ENCODE measurements around the gene ADAMTS10.
"Not testable (repeated sequence)": the region's sequence is repeated elsewhere in the genome, so short reads cannot be mapped to it uniquely, and the experiment has no call there.

Gene ADAMTS10

DNA sequence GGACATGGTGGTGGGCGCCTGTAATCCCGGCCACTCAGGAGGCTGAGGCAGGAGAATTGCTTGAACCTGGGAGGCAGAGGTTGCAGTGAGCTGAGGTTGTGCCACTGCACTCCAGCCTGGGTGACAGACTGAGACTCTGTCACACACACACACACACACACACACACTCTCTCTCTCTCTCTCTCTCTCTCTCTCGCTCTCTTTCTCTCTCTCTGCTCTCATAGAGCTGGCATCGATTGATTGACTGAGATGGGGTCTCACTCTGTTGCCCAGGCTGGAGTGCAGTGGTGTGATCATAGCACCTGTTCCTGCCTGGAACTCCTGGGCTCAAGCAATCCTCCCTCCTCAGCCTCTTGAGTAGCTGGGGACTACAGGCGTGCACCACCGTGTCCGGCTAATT lies 56.8 kb downstream of the ADAMTS10 start:
- DNase-seq, result not testable (repeated sequence)

DNA sequence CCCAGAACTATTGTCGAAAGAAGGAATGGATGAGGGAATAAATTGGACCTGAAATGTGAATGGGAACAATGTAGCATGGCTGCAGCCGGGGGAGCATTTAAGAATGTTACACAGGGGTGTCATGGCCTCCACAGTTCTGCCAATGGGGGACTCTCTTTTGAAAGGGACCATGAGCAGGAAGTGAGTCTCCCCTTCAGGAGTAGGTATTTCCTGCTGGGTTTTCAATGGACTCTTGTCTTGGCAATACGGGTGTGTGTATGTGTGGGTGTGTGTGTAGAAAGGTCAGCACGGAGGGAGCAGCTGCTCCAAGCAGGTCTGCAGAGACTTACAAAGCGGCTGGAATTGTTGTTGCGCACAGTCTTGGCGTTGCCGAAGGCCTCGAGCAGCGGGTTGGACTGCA lies 57.7 kb downstream of the ADAMTS10 start:
- DNase-seq, result peak; percentile 15 to 16

DNA sequence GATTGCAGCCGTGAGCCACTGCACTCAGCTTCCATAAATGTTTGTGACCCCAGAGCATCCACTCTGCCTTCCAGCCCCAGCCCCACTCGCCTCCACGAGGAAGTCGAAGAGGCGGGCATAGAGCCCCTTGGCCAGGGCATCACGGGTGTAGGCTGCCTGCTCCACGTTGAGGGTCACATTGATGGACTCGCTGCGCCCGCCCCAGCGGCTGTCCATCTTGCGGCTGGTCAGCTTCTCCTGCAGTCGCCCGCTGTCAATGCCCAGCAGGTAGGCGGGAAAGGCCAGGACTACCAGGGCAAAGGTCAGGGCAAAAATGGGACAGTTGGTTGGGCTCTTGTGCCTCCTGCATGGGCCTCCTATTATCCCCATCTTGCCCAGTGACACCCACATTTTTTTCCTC lies 60.4 kb downstream of the ADAMTS10 start:
- DNase-seq, result no peak

DNA sequence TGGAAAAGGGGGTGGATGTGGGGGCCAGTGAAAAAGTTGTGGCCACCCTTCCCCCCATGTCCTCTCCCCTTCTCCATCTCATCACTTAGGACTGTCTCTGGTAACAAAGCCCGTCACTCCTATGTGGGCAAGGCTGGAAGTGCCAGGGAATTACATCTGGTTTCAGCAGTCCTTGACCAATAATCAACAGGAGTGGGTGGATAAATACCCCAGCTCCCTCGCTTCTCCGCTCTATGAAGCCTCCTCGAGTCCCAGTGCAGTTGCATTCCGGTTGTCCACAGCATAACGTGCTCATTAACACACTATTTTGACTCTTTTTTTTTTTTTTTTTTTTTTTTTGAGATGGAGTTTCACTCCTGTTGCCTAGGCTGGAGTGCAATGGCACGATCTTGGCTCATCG lies 64.8 kb downstream of the ADAMTS10 start:
- DNase-seq, result no peak

DNA sequence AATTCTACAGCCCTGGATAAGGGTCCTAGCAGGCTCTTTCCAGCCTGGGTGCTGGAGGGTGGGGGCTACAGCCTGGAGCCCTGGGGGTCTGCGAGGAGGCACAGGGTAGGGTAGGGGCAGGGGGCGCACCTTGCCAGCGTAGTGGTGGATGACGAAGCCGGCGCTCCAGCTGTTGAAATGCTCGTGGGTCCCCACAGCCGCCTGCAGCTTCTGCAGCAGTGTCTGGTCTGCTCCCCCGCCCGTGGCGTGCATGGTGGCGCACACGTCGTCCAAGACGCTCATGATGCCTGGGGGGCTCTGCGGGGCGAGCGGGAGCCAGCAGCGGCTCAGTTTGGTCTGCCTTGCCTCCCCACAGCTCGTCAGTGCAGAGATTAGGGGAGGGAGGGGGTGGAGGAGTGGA lies 66.3 kb downstream of the ADAMTS10 start:
- no peak for DNase-seq

DNA sequence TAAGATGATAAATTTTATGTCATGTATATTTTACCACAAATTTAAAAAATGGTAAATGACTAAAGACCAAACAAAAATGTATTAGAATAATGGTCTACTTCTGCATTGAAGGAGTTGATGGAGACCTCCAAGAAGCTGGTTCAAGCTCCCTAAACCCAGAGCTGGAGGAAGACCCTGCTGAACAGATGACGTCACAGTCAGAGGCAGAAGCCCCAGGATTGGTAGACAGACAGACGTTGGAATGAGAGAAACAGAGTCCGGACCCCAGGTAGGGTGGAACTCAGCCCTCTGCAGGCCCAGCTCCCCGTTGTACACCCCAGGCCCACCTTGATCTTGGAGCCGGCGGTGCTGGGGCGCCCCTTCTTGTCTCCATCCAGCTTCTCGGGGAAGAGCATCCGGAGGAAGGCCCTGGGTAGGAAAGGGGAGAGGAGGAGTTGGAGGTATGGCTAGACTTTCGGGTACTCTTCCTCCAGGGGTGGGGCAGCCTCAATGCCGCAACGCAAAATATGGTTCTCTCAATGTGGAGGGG lies 70.8 kb downstream of the ADAMTS10 start:
- no peak for DNase-seq

DNA sequence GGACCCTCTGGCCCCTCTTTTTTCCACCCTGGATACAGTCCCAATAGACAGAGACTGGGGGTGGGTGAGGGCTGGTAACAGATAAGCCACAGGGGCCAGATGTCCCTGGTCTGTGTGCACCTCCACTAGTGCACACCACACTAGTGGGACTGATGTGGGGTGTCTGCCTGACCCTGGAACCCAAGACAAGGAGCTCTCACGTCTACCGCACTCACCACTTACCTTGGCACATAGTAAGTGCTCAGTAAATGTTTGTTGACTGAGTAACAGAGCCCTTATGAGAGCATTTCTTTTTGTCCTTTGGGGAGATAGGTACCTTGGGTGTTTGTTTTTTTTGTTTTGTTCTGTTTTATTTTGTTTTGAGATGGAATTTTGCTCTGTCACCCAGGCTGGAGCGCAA lies 73.4 kb downstream of the ADAMTS10 start:
- DNase-seq, result no peak

DNA sequence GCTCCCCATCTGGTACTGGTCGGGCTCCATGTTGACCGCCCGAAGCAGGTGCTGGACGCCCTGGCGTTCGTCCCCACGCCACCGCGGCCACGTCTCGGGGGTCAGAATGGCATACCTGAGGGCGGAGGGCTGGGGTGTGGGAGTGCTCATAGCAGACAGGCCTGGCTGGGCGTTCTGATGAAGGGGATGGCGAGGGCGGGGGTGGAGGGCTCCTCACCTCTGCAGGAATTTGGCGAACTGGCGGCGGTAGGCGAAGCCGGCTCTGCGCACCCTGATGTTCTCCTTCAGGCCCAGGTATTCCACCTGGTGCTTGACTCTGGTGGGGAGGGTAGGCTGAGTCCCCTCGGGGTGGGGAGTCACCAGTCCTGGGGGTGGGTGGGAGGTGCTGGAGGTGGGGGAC lies 74.2 kb downstream of the ADAMTS10 start:
- no peak for DNase-seq

DNA sequence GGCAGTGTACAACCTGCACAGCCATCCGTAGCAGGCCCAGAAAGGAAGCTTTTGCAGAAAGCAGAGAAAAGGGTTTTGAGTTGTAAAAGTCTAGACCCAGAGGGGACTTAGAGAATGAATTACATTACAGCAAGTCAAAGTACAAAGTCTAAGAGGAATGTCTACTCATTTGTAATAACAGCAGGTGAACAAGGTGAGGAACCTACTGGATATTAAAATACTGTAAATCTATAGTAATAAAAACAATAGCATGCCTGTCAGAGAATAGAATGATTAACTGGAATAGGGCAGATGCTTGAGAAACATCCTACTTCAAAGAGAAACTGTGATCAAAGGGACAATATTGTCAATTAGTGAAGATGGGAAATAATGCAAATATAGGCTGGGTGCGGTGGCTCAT lies 78.3 kb downstream of the ADAMTS10 start:
- no peak for DNase-seq

DNA sequence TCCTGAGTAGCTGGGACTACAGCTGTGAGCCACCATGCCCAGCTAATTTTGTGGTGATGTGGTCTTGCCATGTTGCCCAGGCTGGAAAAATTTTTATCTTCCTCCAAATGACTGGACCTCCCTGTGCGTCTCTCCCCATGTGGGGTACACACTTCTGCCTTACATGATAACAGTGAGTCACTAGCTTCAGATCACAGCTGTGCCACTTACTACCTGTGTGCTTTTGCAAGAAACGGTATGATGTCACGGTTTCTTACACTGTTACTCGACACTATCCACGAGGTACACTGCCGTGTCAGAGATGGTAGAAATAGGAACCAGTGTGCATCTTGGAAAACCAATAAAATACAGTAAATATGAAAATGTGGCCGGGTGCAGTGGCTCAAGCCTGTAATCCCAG lies 79.0 kb downstream of the ADAMTS10 start:
- no peak for DNase-seq
